Transverse colon (tissue), 4 donors: Measurements from ENCODE around the gene LCLAT1. TPM values are rescaled to one million over a fixed set of nuclear protein-coding genes. Genes with fewer than 3 reads are reported as not detected.

ENCODE experiments used
- DNase-seq: peaks from one replicate; pipeline ENCODE4 v3.0.0-alpha.2; 2019
- H3K27ac ChIP-seq, 4 donors: fragments of 200-600 bp; sonication (generic); 2 replicates each; pipeline ENCODE4 v1.5.1; 2016 to 2018; ENCODE audit warnings: inconsistent platforms in 4 of 4
- H3K27me3 ChIP-seq: fragments of 200-600 bp; sonication (generic); 2 replicates; pipeline ENCODE4 v1.5.1; 2017; ENCODE audit warnings: inconsistent platforms
- H3K36me3 ChIP-seq, 4 donors: fragments of 200-600 bp; sonication (generic); 2 replicates each; pipeline ENCODE4 v1.5.1; 2017 to 2019; ENCODE audit warnings: inconsistent platforms in 4 of 4
- H3K4me1 ChIP-seq, 4 donors: fragments of 200-600 bp; sonication (generic); 2 replicates each; pipeline ENCODE4 v1.5.1; 2017 to 2020; ENCODE audit warnings: inconsistent platforms in 4 of 4
- H3K4me3 ChIP-seq, 4 donors: fragments of 200-600 bp; sonication (generic); 1 replicate in 1 of 4; 2 replicates in 3 of 4; pipeline versions ENCODE4 v1.5.1 to v1.6.1; 2017 to 2019; ENCODE audit warnings: inconsistent platforms in 4 of 4
- H3K9me3 ChIP-seq, 2 donors: fragments of 200-600 bp; sonication (generic); 2 replicates each; pipeline ENCODE4 v1.5.1; 2017 to 2019; ENCODE audit warnings: inconsistent platforms in 2 of 2
- CTCF ChIP-seq, 5 experiments: fragments of 200-600 bp in 3 of 5; fragments of 450-650 bp in 2 of 5; sonication (generic) in 3 of 5; IDR thresholded peaks; 1 replicate in 2 of 5; 2 replicates in 3 of 5; pipeline ENCODE4 v1.5.1; 2016 to 2017; ENCODE audit warnings: antibody characterized with exemption in 5 of 5, inconsistent platforms in 3 of 5, mild to moderate bottlenecking in 2 of 5, moderate library complexity in 1 of 5
- EP300 ChIP-seq: sonication (generic); formaldehyde crosslinking; IDR thresholded peaks from one replicate; pipeline ENCODE4 v1.6.1; 2017; ENCODE audit warnings: antibody characterized with exemption, low read depth
- POLR2A ChIP-seq: fragments of 450-650 bp; IDR thresholded peaks from one replicate; pipeline ENCODE4 v1.6.1; 2016; ENCODE audit warnings: antibody characterized with exemption, mild to moderate bottlenecking, moderate library complexity
- POLR2AphosphoS5 ChIP-seq, 3 donors: sonication (generic); formaldehyde crosslinking; IDR thresholded peaks; one replicate each; pipeline ENCODE4 v1.6.1; 2016; ENCODE audit warnings: antibody characterized with exemption in 3 of 3
- WGBS, 2 donors: methylation state at CpG; one replicate each; pipeline ENCODE4 v1.1.5; 2018; ENCODE audit warnings: low coverage in 1 of 2; 5-methylcytosine and 5-hydroxymethylcytosine counted together
- in situ Hi-C, 4 donors: fragments of 200-750 bp; cut with MboI; loops; one replicate each; pipeline versions ENCODE4 v1.15.0 to v1.15.1; 2017; ENCODE audit warnings: low sequenced_read_pairs in 3 of 4, low pct_ligation_motif_present in 1 of 4, low pct_unique_long_range_greater_than_20kb in 1 of 4
- intact Hi-C: fragments of 100-400 bp; cut with DNase I; formaldehyde crosslinking; loops from one replicate; pipeline ENCODE4 v1.15.1; 2023; ENCODE audit warnings: low total_unique reads
- total RNA-seq, 4 donors: library from RNA; depleted of rRNA; stranded (reverse); fragments of >200 nt; gene quantifications; one replicate each; pipeline ENCODE4 v1.1.0, GENCODE V29; 2016

LCLAT1 gene
- total RNA-seq, 4 donors from 2014 or later, result 10.9 to 26.5 (median 16.6) TPM

GRCh38 chr2:30645081-30645744 is 198.2 kb downstream of the LCLAT1 start:
- Histone ChIP-seq H3K9me3 (no peaks in the 10 kb centered on the region), H3K4me1 (peaks cover 0 to 10% (median 0%) of the 10 kb centered on the region in 4 donors), H3K4me3 (no peak overlapping the region), H3K36me3 (no peaks in the 10 kb centered on the region), H3K27me3 (no peaks in the 10 kb centered on the region), H3K27ac (no peak overlapping the region)
- TF ChIP-seq EP300 (no peak), CTCF (IDR thresholded peaks at IDR 0.05) (no peak), POLR2AphosphoS5 (IDR thresholded peaks at IDR 0.05) (no peak), POLR2A (no peak)
- WGBS, 2 donors, result 86 to 90% methylated on average over 1 to 3 of the region's 3 CpGs
- no peak for DNase-seq
- intact Hi-C loops, result no loop called here
- in situ Hi-C loops, result no loop called here

- no peaks in the 10 kb centered on the region for H3K9me3 ChIP-seq
- in situ Hi-C loops, result no loop called here
- intact Hi-C loops, result no loop called here
- no peak for DNase-seq
- WGBS, 2 donors, result 90% methylated on average over 2 to 3 of the region's 3 CpGs
- no peaks in the 10 kb centered on the region for H3K36me3 ChIP-seq
- H3K27me3 ChIP-seq, result no peaks in the 10 kb centered on the region
- H3K4me1 ChIP-seq, result peaks cover 0 to 10% (median 0%) of the 10 kb centered on the region in 4 donors
- H3K27ac ChIP-seq, result no peak overlapping the region
- H3K4me3 ChIP-seq, result no peak overlapping the region
- TF ChIP-seq CTCF (IDR thresholded peaks at IDR 0.05) (no peak), POLR2A (no peak), EP300 (no peak), POLR2AphosphoS5 (IDR thresholded peaks at IDR 0.05) (no peak)
These were observed 198.7 kb downstream of the LCLAT1 start for GRCh38 chr2:30645745-30646119.

GRCh38 chr2:30647752-30648457 is 200.9 kb downstream of the LCLAT1 start:
- intact Hi-C loops (no loop called here), in situ Hi-C loops (no loop called here)
- Histone ChIP-seq H3K9me3 (no peaks in the 10 kb centered on the region), H3K4me3 (no peak overlapping the region), H3K36me3 (no peaks in the 10 kb centered on the region), H3K27ac (no peak overlapping the region), H3K27me3 (no peaks in the 10 kb centered on the region), H3K4me1 (peaks cover 0 to 4% (median 0%) of the 10 kb centered on the region in 4 donors)
- WGBS, 2 donors, result 75 to 80% methylated on average over 5 to 11 of the region's 11 CpGs
- no peak for DNase-seq
- TF ChIP-seq CTCF (IDR thresholded peaks at IDR 0.05) (no peak), EP300 (no peak), POLR2AphosphoS5 (IDR thresholded peaks at IDR 0.05) (no peak), POLR2A (no peak)

GRCh38 chr2:30649278-30649677 is 202.2 kb downstream of the LCLAT1 start:
- Histone ChIP-seq H3K36me3 (no peaks in the 10 kb centered on the region), H3K4me1 (no peaks in the 10 kb centered on the region), H3K9me3 (no peaks in the 10 kb centered on the region), H3K4me3 (no peak overlapping the region), H3K27ac (no peak overlapping the region), H3K27me3 (no peaks in the 10 kb centered on the region)
- TF ChIP-seq CTCF (IDR thresholded peaks at IDR 0.05) (no peak), POLR2AphosphoS5 (IDR thresholded peaks at IDR 0.05) (no peak), POLR2A (no peak), EP300 (no peak)
- in situ Hi-C loops (no loop called here), intact Hi-C loops (no loop called here)
- DNase-seq, result no peak
- WGBS, 2 donors, result 69 to 100% methylated on average over 1 to 4 of the region's 4 CpGs
